CD4-positive, alpha-beta T cell (primary cell): ENCODE measurements around the gene TBX1. TPM values are rescaled to one million over a fixed set of nuclear protein-coding genes. Genes with fewer than 3 reads are reported as not detected.

Source experiments
- ATAC-seq: fragments of 200-7000 bp; cut with Tn5 transposase; one replicate; pipeline ENCODE4 v1.10.0; 2022; ENCODE audit warnings: mild to moderate bottlenecking; ENCODE audit not compliant: poor library complexity
- CTCF ChIA-PET: fragments of 350-600 bp; sonication (Branson Sonifier 250); formaldehyde crosslinking; loops from one replicate; lab custom pipeline; 2021; ENCODE audit warnings: antibody characterized with exemption, inconsistent platforms; lab: Charles Lee
- POLR2A ChIA-PET: fragments of 350-600 bp; sonication (Branson Sonifier 250); formaldehyde crosslinking; loops from one replicate; lab custom pipeline; 2021; ENCODE audit warnings: antibody characterized with exemption, inconsistent platforms; lab: Charles Lee
- DNase-seq, 14 experiments: peaks; one replicate each; pipeline ENCODE4 v3.0.0-alpha.2; 2013 to 2020; ENCODE audit warnings: mixed read lengths in 2 of 14
- H3K27ac ChIP-seq, 2 donors: one replicate each; pipeline versions ENCODE4 v1.5.1 to v1.7.0; 2013; ENCODE audit warnings: low read length in 2 of 2, low read depth in 1 of 2, mild to moderate bottlenecking in 1 of 2
- H3K27me3 ChIP-seq, 2 experiments: 1 replicate in 1 of 2; 2 replicates in 1 of 2; pipeline versions ENCODE4 v1.6.1 to v1.7.0; 2013; ENCODE audit warnings: low read length in 2 of 2, control low read depth in 1 of 2, mild to moderate bottlenecking in 1 of 2, moderate library complexity in 1 of 2; ENCODE audit not compliant: insufficient read depth in 2 of 2, control insufficient read depth in 1 of 2
- H3K36me3 ChIP-seq: one replicate; pipeline ENCODE4 v1.6.1; 2013; ENCODE audit warnings: low read length, control low read depth; ENCODE audit not compliant: insufficient read depth
- H3K4me1 ChIP-seq: one replicate; pipeline ENCODE4 v1.6.1; 2013; ENCODE audit warnings: low read length, control low read depth; ENCODE audit not compliant: insufficient read depth
- H3K4me3 ChIP-seq: one replicate; pipeline ENCODE4 v1.5.1; 2013; ENCODE audit warnings: mild to moderate bottlenecking, low read length, moderate library complexity
- H3K9me3 ChIP-seq, 2 experiments: 1 replicate in 1 of 2; 2 replicates in 1 of 2; pipeline versions ENCODE4 v1.6.1 to v1.7.0; 2013; ENCODE audit warnings: low read length in 2 of 2, mild to moderate bottlenecking in 2 of 2, control low read depth in 1 of 2, moderate library complexity in 1 of 2; ENCODE audit not compliant: control insufficient read depth in 1 of 2, insufficient read depth in 1 of 2
- H3K27ac Mint-ChIP-seq: one replicate; pipeline ENCODE4 v1.8.0; 2020; ENCODE audit warnings: mixed read lengths
- H3K27me3 Mint-ChIP-seq: one replicate; pipeline ENCODE4 v1.8.0; 2021; ENCODE audit warnings: mixed read lengths
- H3K36me3 Mint-ChIP-seq: one replicate; pipeline ENCODE4 v1.8.0; 2021; ENCODE audit warnings: low read depth, mixed read lengths
- H3K4me1 Mint-ChIP-seq: one replicate; pipeline ENCODE4 v1.8.0; 2021; ENCODE audit warnings: low read depth, mixed read lengths
- H3K4me3 Mint-ChIP-seq: one replicate; pipeline ENCODE4 v1.8.0; 2020; ENCODE audit warnings: mild to moderate bottlenecking, mixed read lengths
- H3K9me3 Mint-ChIP-seq: one replicate; pipeline ENCODE4 v1.8.0; 2020; ENCODE audit warnings: mixed read lengths
- intact Hi-C, 2 experiments: fragments of 100-400 bp; cut with DNase I in 1 of 2; cut with micrococcal nuclease in 1 of 2; formaldehyde crosslinking; loops; one replicate each; pipeline versions ENCODE4 v1.15.1 to v1.9.0; 2023 to 2025; cut with DNase I, micrococcal nuclease
- total RNA-seq, 174 experiments: library from RNA in 2 of 174; stranded (reverse) in 2 of 174; gene quantifications; one replicate each; pipeline ENCODE4 v1.2.3 and lab custom pipeline; 2021 to 2026
- TF ChIP-seq, protein P1 (sequence below): fragments of 200-600 bp; IDR thresholded peaks from one replicate; pipeline ENCODE4 v1.8.0; 2022; ENCODE audit warnings: antibody characterized with exemption, mild to moderate bottlenecking

TBX1 gene
- total RNA-seq, 2 experiments from 2014 or later: not detected

- no peaks in the 10 kb centered on the region for H3K9me3 Mint-ChIP-seq
- TF ChIP-seq, protein P1, sequence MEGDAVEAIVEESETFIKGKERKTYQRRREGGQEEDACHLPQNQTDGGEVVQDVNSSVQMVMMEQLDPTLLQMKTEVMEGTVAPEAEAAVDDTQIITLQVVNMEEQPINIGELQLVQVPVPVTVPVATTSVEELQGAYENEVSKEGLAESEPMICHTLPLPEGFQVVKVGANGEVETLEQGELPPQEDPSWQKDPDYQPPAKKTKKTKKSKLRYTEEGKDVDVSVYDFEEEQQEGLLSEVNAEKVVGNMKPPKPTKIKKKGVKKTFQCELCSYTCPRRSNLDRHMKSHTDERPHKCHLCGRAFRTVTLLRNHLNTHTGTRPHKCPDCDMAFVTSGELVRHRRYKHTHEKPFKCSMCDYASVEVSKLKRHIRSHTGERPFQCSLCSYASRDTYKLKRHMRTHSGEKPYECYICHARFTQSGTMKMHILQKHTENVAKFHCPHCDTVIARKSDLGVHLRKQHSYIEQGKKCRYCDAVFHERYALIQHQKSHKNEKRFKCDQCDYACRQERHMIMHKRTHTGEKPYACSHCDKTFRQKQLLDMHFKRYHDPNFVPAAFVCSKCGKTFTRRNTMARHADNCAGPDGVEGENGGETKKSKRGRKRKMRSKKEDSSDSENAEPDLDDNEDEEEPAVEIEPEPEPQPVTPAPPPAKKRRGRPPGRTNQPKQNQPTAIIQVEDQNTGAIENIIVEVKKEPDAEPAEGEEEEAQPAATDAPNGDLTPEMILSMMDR: no peak
- ChIA-PET CTCF (no interaction called here), POLR2A (no interaction called here)
- peaks cover 9% of the 10 kb centered on the region for H3K4me1 ChIP-seq
- no peaks in the 10 kb centered on the region for H3K27me3 ChIP-seq
- H3K27ac Mint-ChIP-seq: no peak overlapping the region
- peak in 1 of 14 experiments; percentile 10 for DNase-seq
- no peaks in the 10 kb centered on the region for H3K27me3 Mint-ChIP-seq
- peaks cover 16% of the 10 kb centered on the region for H3K36me3 Mint-ChIP-seq
- H3K4me1 Mint-ChIP-seq: peaks cover 5% of the 10 kb centered on the region
- intact Hi-C loops: no loop called here
- no peak overlapping the region for H3K4me3 Mint-ChIP-seq
- H3K9me3 ChIP-seq: no peaks in the 10 kb centered on the region
- peaks cover 15% of the 10 kb centered on the region for H3K36me3 ChIP-seq
- H3K27ac ChIP-seq: no peak overlapping the region
- no peak for ATAC-seq
- no peak overlapping the region for H3K4me3 ChIP-seq
These were observed 54.7 kb downstream of the TBX1 start for GRCh38 chr22:19815093-19815822.

DNA sequence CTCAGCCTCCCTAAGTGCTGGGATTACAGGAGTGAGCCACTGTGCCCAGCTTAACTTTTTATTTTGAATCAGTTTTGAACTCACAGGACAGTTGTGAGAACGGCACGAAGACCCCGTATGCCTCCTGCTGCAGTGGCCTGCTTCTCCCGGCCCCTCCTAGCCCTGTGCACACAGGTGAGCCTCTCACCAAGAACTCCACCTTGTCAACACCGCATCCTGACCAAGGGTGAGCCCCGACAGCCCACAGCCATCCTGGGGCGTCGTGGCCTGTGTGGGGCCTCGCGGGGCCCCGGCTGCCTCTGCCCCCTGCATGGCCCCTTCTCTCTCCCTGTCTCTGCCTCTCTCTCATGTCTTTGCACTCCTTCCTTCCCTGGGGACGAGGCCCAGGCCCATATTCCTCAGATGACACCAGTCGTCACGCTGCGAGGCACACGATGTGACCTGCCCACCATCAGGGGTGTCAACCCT, 55.3 kb downstream of the TBX1 start:
- Histone ChIP-seq H3K4me3 (no peak overlapping the region), H3K4me1 (peaks cover 3% of the 10 kb centered on the region), H3K27me3 (no peaks in the 10 kb centered on the region), H3K27ac (no peak overlapping the region), H3K36me3 (peaks cover 15% of the 10 kb centered on the region), H3K9me3 (no peaks in the 10 kb centered on the region)
- POLR2A ChIA-PET: no interaction called here
- ATAC-seq (no peak), DNase-seq (peak in 1 of 14 experiments; percentile 15)
- Mint-ChIP-seq H3K36me3 (peaks cover 16% of the 10 kb centered on the region), H3K27me3 (no peaks in the 10 kb centered on the region), H3K9me3 (no peaks in the 10 kb centered on the region), H3K4me1 (peaks cover 5% of the 10 kb centered on the region), H3K4me3 (no peak overlapping the region), H3K27ac (no peak overlapping the region)
- TF ChIP-seq, protein P1: no peak
- intact Hi-C loops: no loop called here
- CTCF ChIA-PET: no interaction called here

- POLR2A ChIA-PET: no interaction called here
These were observed 56.0 kb downstream of the TBX1 start for GRCh38 chr22:19816372-19817119.

More at GRCh38 chr22:19816372-19817119, 56.0 kb downstream of the TBX1 start:
- ATAC-seq: no peak
- peak in 1 of 14 experiments; percentile 17 for DNase-seq
- no peak overlapping the region for H3K4me3 ChIP-seq
- peaks cover 5% of the 10 kb centered on the region for H3K4me1 Mint-ChIP-seq
- CTCF ChIA-PET: no interaction called here
- H3K4me1 ChIP-seq: no peaks in the 10 kb centered on the region
- no peak overlapping the region for H3K27ac ChIP-seq
- H3K4me3 Mint-ChIP-seq: no peak overlapping the region
- peaks cover 16% of the 10 kb centered on the region for H3K36me3 Mint-ChIP-seq
- intact Hi-C loops: no loop called here
- no peaks in the 10 kb centered on the region for H3K27me3 Mint-ChIP-seq
- H3K36me3 ChIP-seq: peaks cover 15% of the 10 kb centered on the region
- no peak overlapping the region for H3K27ac Mint-ChIP-seq
- H3K27me3 ChIP-seq: no peaks in the 10 kb centered on the region
- TF ChIP-seq, protein P1: no peak
- no peaks in the 10 kb centered on the region for H3K9me3 ChIP-seq
- no peaks in the 10 kb centered on the region for H3K9me3 Mint-ChIP-seq

Other genes starting within 250 kb of the TBX1 start
- gene CLDN5, start 236.4 kb upstream of the TBX1 start, total RNA-seq: not detected
- gene SEPTIN5, start 46.3 kb upstream of the TBX1 start, total RNA-seq: under 1 TPM; 0.71 to 0.75 TPM
- under 1 TPM in 1 of 2 experiments, not detected in 1; 0.22 TPM for gene GP1BB, start 37.2 kb upstream of the TBX1 start, total RNA-seq
- gene GNB1L, start 94.1 kb downstream of the TBX1 start, total RNA-seq: 1 to 10 TPM; 3.0 to 6.5 TPM
- gene RTL10, start 94.1 kb downstream of the TBX1 start, total RNA-seq: 10 to 100 TPM; 24.7 TPM
- gene COMT, start 181.0 kb downstream of the TBX1 start, total RNA-seq: 10 to 100 TPM; 11.3 to 11.4 TPM
- 10 to 100 TPM; 18.6 to 19.5 TPM for gene TXNRD2, start 181.0 kb downstream of the TBX1 start, total RNA-seq